H9 (cell line): ENCODE data around the gene RHEBL1. TPM values are rescaled to one million over a fixed set of nuclear protein-coding genes. Genes with fewer than 3 reads are reported as not detected.

Experiments
- DNase-seq: peaks from one replicate; pipeline ENCODE4 v3.0.0-alpha.2; 2017
- H2AFZ ChIP-seq: one replicate; pipeline ENCODE4 v1.6.1; 2013; ENCODE audit warnings: mild to moderate bottlenecking, low read length, control low read depth, moderate library complexity
- H2AK5ac ChIP-seq: 2 replicates; pipeline ENCODE4 v1.6.1; 2013; ENCODE audit warnings: low read length, control low read depth, mixed read lengths; ENCODE audit not compliant: insufficient read length
- H2BK120ac ChIP-seq: one replicate; pipeline ENCODE4 v1.6.1; 2013; ENCODE audit warnings: low read depth, mild to moderate bottlenecking, low read length, control low read depth, inconsistent platforms; ENCODE audit not compliant: poor library complexity, severe bottlenecking
- H2BK12ac ChIP-seq: 2 replicates; pipeline ENCODE4 v1.6.1; 2013; ENCODE audit warnings: low read length, control low read depth, mixed read lengths, low read depth; ENCODE audit not compliant: insufficient read length
- H2BK15ac ChIP-seq: 2 replicates; pipeline ENCODE4 v1.6.1; 2013; ENCODE audit warnings: low read depth, low read length, control low read depth
- H2BK20ac ChIP-seq: one replicate; pipeline ENCODE4 v1.6.1; 2013; ENCODE audit warnings: low read depth, mild to moderate bottlenecking, low read length, control low read depth, inconsistent platforms; ENCODE audit not compliant: poor library complexity, severe bottlenecking
- H2BK5ac ChIP-seq: 2 replicates; pipeline ENCODE4 v1.6.1; 2013; ENCODE audit warnings: low read length, control low read depth, mixed read lengths; ENCODE audit not compliant: insufficient read length
- H3K14ac ChIP-seq: 2 replicates; pipeline ENCODE4 v1.6.1; 2013; ENCODE audit warnings: low read length, control low read depth; ENCODE audit not compliant: insufficient read depth
- H3K18ac ChIP-seq: 2 replicates; pipeline ENCODE4 v1.6.1; 2013; ENCODE audit warnings: low read depth, mild to moderate bottlenecking, mixed read lengths, low read length, control low read depth; ENCODE audit not compliant: insufficient read length
- H3K23ac ChIP-seq: 2 replicates; pipeline ENCODE4 v1.6.1; 2013; ENCODE audit warnings: low read length, control low read depth, mixed read lengths, low read depth; ENCODE audit not compliant: insufficient read length
- H3K23me2 ChIP-seq: 2 replicates; pipeline ENCODE4 v1.6.1; 2013; ENCODE audit warnings: low read depth, mild to moderate bottlenecking, mixed read lengths, low read length, control low read depth; ENCODE audit not compliant: insufficient read length, poor library complexity, severe bottlenecking
- H3K27ac ChIP-seq: 2 replicates; pipeline ENCODE4 v1.5.1; 2013; ENCODE audit warnings: low read length, control low read depth, mixed read lengths, low read depth; ENCODE audit not compliant: insufficient read length
- H3K27me3 ChIP-seq: 2 replicates; pipeline ENCODE4 v1.6.1; 2013; ENCODE audit warnings: low read length, control low read depth, inconsistent platforms; ENCODE audit not compliant: insufficient read depth
- H3K4ac ChIP-seq: 2 replicates; pipeline ENCODE4 v1.6.1; 2013; ENCODE audit warnings: low read depth, mild to moderate bottlenecking, control low read depth, inconsistent platforms, low read length, moderate library complexity
- H3K4me1 ChIP-seq: 2 replicates; pipeline ENCODE4 v1.6.1; 2013; ENCODE audit warnings: low read length, control low read depth, inconsistent platforms; ENCODE audit not compliant: insufficient read depth
- H3K4me2 ChIP-seq: 2 replicates; pipeline ENCODE4 v1.6.1; 2013; ENCODE audit warnings: low read length, control low read depth, mixed read lengths; ENCODE audit not compliant: insufficient read length, insufficient read depth
- H3K56ac ChIP-seq: 2 replicates; pipeline ENCODE4 v1.6.1; 2013; ENCODE audit warnings: low read depth, mild to moderate bottlenecking, mixed read lengths, low read length, control low read depth; ENCODE audit not compliant: insufficient read length
- H3K79me1 ChIP-seq: 2 replicates; pipeline ENCODE4 v1.6.1; 2013; ENCODE audit warnings: low read depth, mild to moderate bottlenecking, moderate library complexity, low read length, control low read depth, inconsistent platforms; ENCODE audit not compliant: insufficient read depth, poor library complexity, severe bottlenecking
- H3K79me2 ChIP-seq: 2 replicates; pipeline ENCODE4 v1.6.1; 2013; ENCODE audit warnings: low read length, control low read depth, inconsistent platforms; ENCODE audit not compliant: insufficient read depth
- H3K9ac ChIP-seq: 2 replicates; pipeline ENCODE4 v1.6.1; 2013; ENCODE audit warnings: low read length, control low read depth, mixed read lengths; ENCODE audit not compliant: insufficient read length; ENCODE audit errors: extremely low read depth
- H3K9me3 ChIP-seq: one replicate; pipeline ENCODE4 v1.6.1; 2013; ENCODE audit warnings: low read depth, low read length, inconsistent platforms; ENCODE audit not compliant: control insufficient read depth
- H3T11ph ChIP-seq: one replicate; pipeline ENCODE4 v1.6.1; 2013; ENCODE audit warnings: mild to moderate bottlenecking, low read length, control low read depth, inconsistent platforms
- H4K20me1 ChIP-seq: one replicate; pipeline ENCODE4 v1.6.1; 2013; ENCODE audit not compliant: control insufficient read depth, insufficient read length, insufficient read depth
- H4K5ac ChIP-seq: 2 replicates; pipeline ENCODE4 v1.6.1; 2013; ENCODE audit warnings: low read depth, mild to moderate bottlenecking, mixed read lengths, low read length, control low read depth; ENCODE audit not compliant: insufficient read length
- H4K8ac ChIP-seq: replicated peaks from 2 replicates; pipeline ENCODE4 v1.6.1; 2013; ENCODE audit warnings: low read length, control low read depth, mixed read lengths, low read depth; ENCODE audit not compliant: insufficient read length
- H4K91ac ChIP-seq: 2 replicates; pipeline ENCODE4 v1.6.1; 2013; ENCODE audit warnings: low read depth, mild to moderate bottlenecking, moderate library complexity, mixed read lengths, low read length, control low read depth; ENCODE audit not compliant: insufficient read length
- H3K27ac Mint-ChIP-seq, 3 experiments: 2 replicates in 2 of 3; 3 replicates in 1 of 3; pipeline ENCODE4 v1.8.0; 2020 to 2021; ENCODE audit warnings: mixed read lengths in 3 of 3, mild to moderate bottlenecking in 1 of 3, moderate library complexity in 1 of 3
- H3K27me3 Mint-ChIP-seq: 2 replicates; pipeline ENCODE4 v1.8.0; 2021; ENCODE audit warnings: low read depth, mild to moderate bottlenecking, moderate library complexity, mixed read lengths
- H3K36me3 Mint-ChIP-seq, 3 experiments: 2 replicates in 2 of 3; 3 replicates in 1 of 3; pipeline ENCODE4 v1.8.0; 2020 to 2021; ENCODE audit warnings: low read depth in 3 of 3, mixed read lengths in 3 of 3; ENCODE audit not compliant: insufficient read depth in 1 of 3
- H3K4me1 Mint-ChIP-seq, 2 experiments: 2 replicates each; pipeline ENCODE4 v1.8.0; 2020; ENCODE audit warnings: mixed read lengths in 2 of 2
- H3K4me3 Mint-ChIP-seq, 2 experiments: 2 replicates in 1 of 2; 3 replicates in 1 of 2; pipeline ENCODE4 v1.8.0; 2020 to 2021; ENCODE audit warnings: mild to moderate bottlenecking in 2 of 2, mixed read lengths in 2 of 2, moderate library complexity in 1 of 2
- H3K9me3 Mint-ChIP-seq, 2 experiments: 2 replicates in 1 of 2; 3 replicates in 1 of 2; pipeline ENCODE4 v1.8.0; 2020; ENCODE audit warnings: mild to moderate bottlenecking in 2 of 2, mixed read lengths in 2 of 2, moderate library complexity in 1 of 2
- WGBS: extraction: QIAGEN DNeasy Blood & Tissue Kit; methylation state at CpG from one replicate; pipeline ENCODE4 v1.1.7; 2013; ENCODE audit warnings: missing lambda C conversion rate, low lambda C conversion rate, mixed read lengths; ENCODE audit not compliant: insufficient read length; ENCODE audit errors: extremely low coverage; 5-methylcytosine and 5-hydroxymethylcytosine counted together
- total RNA-seq: library from RNA; stranded (reverse); gene quantifications from 2 replicates; pipeline ENCODE4 v1.2.1, GENCODE V29; 2021
- TF ChIP-seq, protein P1 (sequence below): fragments of 200-600 bp; sonication (generic); conservative IDR thresholded peaks from 3 replicates; pipeline ENCODE4 v1.8.0; 2021; ENCODE audit warnings: antibody characterized with exemption, mild to moderate bottlenecking

RHEBL1 gene
- total RNA-seq, 1 experiment from 2014 or later = 4.0 TPM

DNA sequence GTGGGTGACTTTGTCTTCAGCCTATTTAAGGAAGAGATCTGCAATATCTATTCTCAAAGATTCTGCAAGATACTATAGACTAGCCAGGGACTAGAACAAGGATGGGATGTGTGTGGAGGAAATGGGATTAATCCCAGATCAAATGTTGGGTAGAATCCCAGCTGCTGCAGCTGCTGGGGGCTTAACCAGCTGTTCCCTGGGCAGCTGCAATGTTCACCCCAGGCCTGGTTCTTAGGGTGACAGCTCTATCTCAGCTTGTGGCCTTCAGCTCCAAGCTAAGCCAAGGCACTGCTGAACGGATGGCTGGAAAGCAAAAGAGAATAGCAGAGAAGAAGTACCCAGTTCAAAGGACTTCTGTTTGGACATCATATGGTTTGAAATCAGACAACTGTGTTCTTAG is 10.0 kb upstream of the RHEBL1 start:
- Histone ChIP-seq H3K4me2 (no peak overlapping the region), H3K9me3 (no peaks in the 10 kb centered on the region), H2BK15ac (no peak overlapping the region), H3K18ac (no peak overlapping the region), H4K91ac (no peak overlapping the region), H3K14ac (no peak overlapping the region), H4K8ac (no peak overlapping the region), H3K27me3 (peaks cover 4% of the 10 kb centered on the region; the same call in 1 of the 2 replicates), H3K4ac (no peak overlapping the region), H2BK20ac (no peak overlapping the region), H3K79me1 (no peaks in the 10 kb centered on the region), H4K20me1 (no peaks in the 10 kb centered on the region), H3K4me1 (no peaks in the 10 kb centered on the region), H3K23me2 (no peaks in the 10 kb centered on the region), H3K23ac (no peak overlapping the region), H2BK120ac (no peak overlapping the region), H3K79me2 (no peaks in the 10 kb centered on the region), H2AK5ac (no peak overlapping the region), H2BK12ac (no peak overlapping the region), H2BK5ac (no peak overlapping the region), H2AFZ (no peak overlapping the region), H4K5ac (no peak overlapping the region), H3T11ph (no peak overlapping the region), H3K9ac (no peak overlapping the region), H3K56ac (no peak overlapping the region), H3K27ac (no peak overlapping the region)
- TF ChIP-seq, protein P1, sequence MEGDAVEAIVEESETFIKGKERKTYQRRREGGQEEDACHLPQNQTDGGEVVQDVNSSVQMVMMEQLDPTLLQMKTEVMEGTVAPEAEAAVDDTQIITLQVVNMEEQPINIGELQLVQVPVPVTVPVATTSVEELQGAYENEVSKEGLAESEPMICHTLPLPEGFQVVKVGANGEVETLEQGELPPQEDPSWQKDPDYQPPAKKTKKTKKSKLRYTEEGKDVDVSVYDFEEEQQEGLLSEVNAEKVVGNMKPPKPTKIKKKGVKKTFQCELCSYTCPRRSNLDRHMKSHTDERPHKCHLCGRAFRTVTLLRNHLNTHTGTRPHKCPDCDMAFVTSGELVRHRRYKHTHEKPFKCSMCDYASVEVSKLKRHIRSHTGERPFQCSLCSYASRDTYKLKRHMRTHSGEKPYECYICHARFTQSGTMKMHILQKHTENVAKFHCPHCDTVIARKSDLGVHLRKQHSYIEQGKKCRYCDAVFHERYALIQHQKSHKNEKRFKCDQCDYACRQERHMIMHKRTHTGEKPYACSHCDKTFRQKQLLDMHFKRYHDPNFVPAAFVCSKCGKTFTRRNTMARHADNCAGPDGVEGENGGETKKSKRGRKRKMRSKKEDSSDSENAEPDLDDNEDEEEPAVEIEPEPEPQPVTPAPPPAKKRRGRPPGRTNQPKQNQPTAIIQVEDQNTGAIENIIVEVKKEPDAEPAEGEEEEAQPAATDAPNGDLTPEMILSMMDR = no peak
- Mint-ChIP-seq H3K27ac (no peak overlapping the region), H3K36me3 (no peaks in the 10 kb centered on the region), H3K9me3 (no peaks in the 10 kb centered on the region), H3K4me1 (peaks cover 3 to 6% of the 10 kb centered on the region in 2 experiments; a peak in 3 of 4 replicates), H3K4me3 (no peak overlapping the region), H3K27me3 (peaks cover 42% of the 10 kb centered on the region)
- WGBS = no CpG with 5 or more reads among the region's 1 CpG
- DNase-seq = no peak
